GM23338 (cell line): Measurements from ENCODE around the gene POLE. TPM values are rescaled to one million over a fixed set of nuclear protein-coding genes. Genes with fewer than 3 reads are reported as not detected.

Source experiments
- ATAC-seq: fragments of 200-7000 bp; cut with Tn5 transposase; 3 replicates; pipeline ENCODE4 v1.9.1; 2020
- DNase-seq: peaks from one replicate; pipeline ENCODE4 v3.0.0-alpha.2; 2015; ENCODE audit warnings: low spot score
- H2AFZ ChIP-seq: fragments of 200-600 bp; sonication (generic); 2 replicates; pipeline ENCODE4 v1.8.0; 2016; ENCODE audit warnings: antibody characterized with exemption, mild to moderate bottlenecking, moderate library complexity
- H3F3A ChIP-seq: fragments of 200-600 bp; sonication (generic); replicated peaks from 2 replicates; pipeline ENCODE4 v1.8.0; 2017; ENCODE audit warnings: antibody characterized with exemption, mixed run types, low read depth
- H3K27ac ChIP-seq: fragments of 200-600 bp; sonication (generic); 2 replicates; pipeline ENCODE4 v1.6.1; 2016; ENCODE audit warnings: low read depth
- H3K27me3 ChIP-seq: fragments of 200-600 bp; sonication (generic); 2 replicates; pipeline ENCODE4 v1.8.0; 2016; ENCODE audit warnings: mild to moderate bottlenecking, mixed run types, moderate library complexity; ENCODE audit not compliant: insufficient read depth
- H3K36me3 ChIP-seq: fragments of 200-600 bp; sonication (generic); 2 replicates; pipeline ENCODE4 v1.8.0; 2016; ENCODE audit warnings: mild to moderate bottlenecking; ENCODE audit not compliant: insufficient read depth
- H3K4me1 ChIP-seq: fragments of 200-600 bp; sonication (generic); 2 replicates; pipeline ENCODE4 v1.8.0; 2016; ENCODE audit warnings: mild to moderate bottlenecking, moderate library complexity; ENCODE audit not compliant: insufficient read depth
- H3K4me2 ChIP-seq: fragments of 200-600 bp; sonication (generic); 2 replicates; pipeline ENCODE4 v1.7.1; 2017; ENCODE audit warnings: mixed run types
- H3K4me3 ChIP-seq: fragments of 200-600 bp; sonication (generic); 2 replicates; pipeline ENCODE4 v1.6.1; 2016; ENCODE audit warnings: mixed run types
- H3K79me2 ChIP-seq: fragments of 200-600 bp; sonication (generic); replicated peaks from 2 replicates; pipeline ENCODE4 v1.8.0; 2017; ENCODE audit warnings: mild to moderate bottlenecking; ENCODE audit not compliant: insufficient read depth
- H3K9me2 ChIP-seq: fragments of 200-600 bp; sonication (generic); 2 replicates; pipeline ENCODE4 v1.8.0; 2017; ENCODE audit not compliant: insufficient read depth
- H4K20me1 ChIP-seq: fragments of 200-600 bp; sonication (generic); replicated peaks from 2 replicates; pipeline ENCODE4 v1.8.0; 2017; ENCODE audit warnings: mild to moderate bottlenecking; ENCODE audit not compliant: insufficient read depth
- H3K27ac Mint-ChIP-seq: 2 replicates; pipeline ENCODE4 v1.8.0; 2020; ENCODE audit warnings: inconsistent platforms, mild to moderate bottlenecking, moderate library complexity, mixed read lengths
- H3K27me3 Mint-ChIP-seq: 3 replicates; pipeline ENCODE4 v1.8.0; 2022; ENCODE audit warnings: low read depth, mild to moderate bottlenecking, moderate library complexity, mixed read lengths, inconsistent platforms; ENCODE audit not compliant: insufficient read depth, poor library complexity
- H3K36me3 Mint-ChIP-seq: 3 replicates; pipeline ENCODE4 v1.8.0; 2021; ENCODE audit warnings: low read depth, mild to moderate bottlenecking, inconsistent platforms, moderate library complexity, mixed read lengths
- H3K4me1 Mint-ChIP-seq: 3 replicates; pipeline ENCODE4 v1.8.0; 2020; ENCODE audit warnings: mild to moderate bottlenecking, inconsistent platforms, mixed read lengths
- H3K4me3 Mint-ChIP-seq: 3 replicates; pipeline ENCODE4 v1.8.0; 2021; ENCODE audit warnings: moderate library complexity, mild to moderate bottlenecking, inconsistent platforms, mixed read lengths
- H3K9me3 Mint-ChIP-seq: 3 replicates; pipeline ENCODE4 v1.8.0; 2020; ENCODE audit warnings: moderate library complexity, mild to moderate bottlenecking, inconsistent platforms, mixed read lengths
- CREB1 ChIP-seq: fragments of 250-450 bp; sonication (Bioruptor Pico); IDR thresholded peaks from 2 replicates; pipeline ENCODE4 v1.5.0; 2020; ENCODE audit warnings: low read depth, mild to moderate bottlenecking, moderate library complexity
- EZH2 ChIP-seq: fragments of 200-600 bp; sonication (generic); IDR thresholded peaks from one replicate; pipeline ENCODE4 v1.8.0; 2017; ENCODE audit warnings: antibody characterized with exemption, mild to moderate bottlenecking, low read depth; ENCODE audit not compliant: unreplicated experiment
- EZH2phosphoT487 ChIP-seq: fragments of 200-600 bp; sonication (generic); IDR thresholded peaks from one replicate; pipeline ENCODE4 v1.8.1; 2018; ENCODE audit warnings: antibody characterized with exemption; ENCODE audit not compliant: unreplicated experiment
- JUNB ChIP-seq: IDR thresholded peaks from one replicate; pipeline ENCODE4 v1.6.1; 2016; ENCODE audit warnings: antibody characterized with exemption; ENCODE audit not compliant: unreplicated experiment
- NANOG ChIP-seq: IDR thresholded peaks from 2 replicates; pipeline ENCODE4 v1.6.1; 2016; ENCODE audit warnings: antibody characterized with exemption, borderline replicate concordance
- ZNF331 ChIP-seq: fragments of 250-450 bp; sonication (Bioruptor Pico); IDR thresholded peaks from 2 replicates; pipeline ENCODE4 v1.5.0; 2020; ENCODE audit warnings: low read depth, mild to moderate bottlenecking, moderate library complexity
- polyA plus RNA-seq: library from polyadenylated mRNA; unstranded; fragments of >200 nt; fragmentation: Nextera tagmentation; extraction: Ambion mirVana; gene quantifications from 2 replicates; pipeline ENCODE4 v1.2.1, GENCODE V29; 2016
- total RNA-seq: library from RNA; depleted of rRNA; stranded (reverse); fragments of >200 nt; shearing (Covaris generic); gene quantifications from 2 replicates; pipeline ENCODE4 v1.2.3, GENCODE V29; 2014
- TF ChIP-seq, protein P1 (sequence below), 2 experiments: fragments of 200-600 bp in 1 of 2; sonication (generic) in 1 of 2; conservative IDR thresholded peaks; 2 replicates each; pipeline versions ENCODE4 v1.5.1 to v1.6.1; 2016 to 2017; ENCODE audit warnings: antibody characterized with exemption in 2 of 2, low read depth in 2 of 2, mild to moderate bottlenecking in 2 of 2, moderate library complexity in 1 of 2
- TF ChIP-seq, protein P2 (sequence below): IDR thresholded peaks from one replicate; pipeline ENCODE4 v1.6.1; 2018; ENCODE audit warnings: antibody characterized with exemption; ENCODE audit not compliant: unreplicated experiment

Gene POLE
- total and polyA plus RNA-seq, 2 experiments from 2014 or later = 33.6 to 125 TPM

DNA sequence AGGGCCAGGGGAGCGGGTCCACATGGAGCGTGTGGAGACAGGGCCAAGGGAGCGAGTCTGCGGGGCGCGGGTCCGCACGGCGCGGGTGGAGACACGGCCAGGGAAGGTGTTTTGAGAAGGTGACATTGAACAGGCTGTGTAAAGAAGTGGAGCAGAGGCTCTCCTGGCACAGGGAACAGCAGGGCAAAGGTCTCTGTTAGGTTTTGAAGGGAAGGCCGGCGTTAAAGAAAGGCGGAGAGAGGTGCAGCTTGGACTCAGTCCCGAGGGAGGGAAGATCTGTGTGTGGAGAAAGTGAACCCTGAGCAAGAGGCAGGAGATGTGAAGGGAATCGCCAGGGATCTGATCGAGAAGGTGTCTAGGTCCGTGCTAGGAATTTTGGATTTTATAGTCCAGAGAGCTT, 2.1 kb upstream of the POLE start (continued):
- TF ChIP-seq, protein P1, sequence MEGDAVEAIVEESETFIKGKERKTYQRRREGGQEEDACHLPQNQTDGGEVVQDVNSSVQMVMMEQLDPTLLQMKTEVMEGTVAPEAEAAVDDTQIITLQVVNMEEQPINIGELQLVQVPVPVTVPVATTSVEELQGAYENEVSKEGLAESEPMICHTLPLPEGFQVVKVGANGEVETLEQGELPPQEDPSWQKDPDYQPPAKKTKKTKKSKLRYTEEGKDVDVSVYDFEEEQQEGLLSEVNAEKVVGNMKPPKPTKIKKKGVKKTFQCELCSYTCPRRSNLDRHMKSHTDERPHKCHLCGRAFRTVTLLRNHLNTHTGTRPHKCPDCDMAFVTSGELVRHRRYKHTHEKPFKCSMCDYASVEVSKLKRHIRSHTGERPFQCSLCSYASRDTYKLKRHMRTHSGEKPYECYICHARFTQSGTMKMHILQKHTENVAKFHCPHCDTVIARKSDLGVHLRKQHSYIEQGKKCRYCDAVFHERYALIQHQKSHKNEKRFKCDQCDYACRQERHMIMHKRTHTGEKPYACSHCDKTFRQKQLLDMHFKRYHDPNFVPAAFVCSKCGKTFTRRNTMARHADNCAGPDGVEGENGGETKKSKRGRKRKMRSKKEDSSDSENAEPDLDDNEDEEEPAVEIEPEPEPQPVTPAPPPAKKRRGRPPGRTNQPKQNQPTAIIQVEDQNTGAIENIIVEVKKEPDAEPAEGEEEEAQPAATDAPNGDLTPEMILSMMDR (conservative IDR thresholded peaks at IDR 0.05; ENCODE audit: low read depth in 2 of 2) = no peak
- no peak for TF ChIP-seq JUNB
- no peak for TF ChIP-seq CREB1 (CRISPR knock-in tag)

DNA sequence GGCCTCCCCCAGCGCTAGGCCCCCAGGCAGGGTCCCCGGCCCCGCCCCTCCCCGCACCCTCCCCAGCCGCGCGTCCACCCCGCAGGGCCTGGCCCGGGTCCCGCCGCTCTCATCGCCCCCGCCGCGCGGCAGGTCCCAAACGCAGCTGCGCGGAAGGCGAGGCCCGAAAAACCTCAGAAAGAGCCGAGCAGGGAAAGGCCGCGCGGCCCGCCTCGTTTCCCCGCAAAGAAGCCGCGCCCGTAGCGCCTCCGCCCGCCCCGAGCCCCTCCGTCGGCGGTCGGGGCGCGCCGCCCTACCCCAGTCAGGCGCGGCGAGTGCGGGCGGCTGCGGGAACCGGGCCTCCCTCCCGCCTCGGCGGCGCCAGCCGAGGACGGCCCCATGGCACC, 324 bp downstream of the POLE start:
- Mint-ChIP-seq H3K27ac (no peak overlapping the region), H3K9me3 (no peaks in the 10 kb centered on the region), H3K27me3 (peaks cover 14% of the 10 kb centered on the region), H3K4me1 (peaks cover 21% of the 10 kb centered on the region), H3K4me3 (peak overlapping the region; percentile 72; the same call in 2 of the 3 replicates), H3K36me3 (peaks cover 24% of the 10 kb centered on the region; the same call in 2 of the 3 replicates)
- TF ChIP-seq NANOG (no peak), ZNF331 (CRISPR knock-in tag) (no peak), EZH2phosphoT487 (no peak), EZH2 (no peak)
- TF ChIP-seq, protein P1 (conservative IDR thresholded peaks at IDR 0.05; ENCODE audit: low read depth in 2 of 2) = no peak
- TF ChIP-seq, protein P2, sequence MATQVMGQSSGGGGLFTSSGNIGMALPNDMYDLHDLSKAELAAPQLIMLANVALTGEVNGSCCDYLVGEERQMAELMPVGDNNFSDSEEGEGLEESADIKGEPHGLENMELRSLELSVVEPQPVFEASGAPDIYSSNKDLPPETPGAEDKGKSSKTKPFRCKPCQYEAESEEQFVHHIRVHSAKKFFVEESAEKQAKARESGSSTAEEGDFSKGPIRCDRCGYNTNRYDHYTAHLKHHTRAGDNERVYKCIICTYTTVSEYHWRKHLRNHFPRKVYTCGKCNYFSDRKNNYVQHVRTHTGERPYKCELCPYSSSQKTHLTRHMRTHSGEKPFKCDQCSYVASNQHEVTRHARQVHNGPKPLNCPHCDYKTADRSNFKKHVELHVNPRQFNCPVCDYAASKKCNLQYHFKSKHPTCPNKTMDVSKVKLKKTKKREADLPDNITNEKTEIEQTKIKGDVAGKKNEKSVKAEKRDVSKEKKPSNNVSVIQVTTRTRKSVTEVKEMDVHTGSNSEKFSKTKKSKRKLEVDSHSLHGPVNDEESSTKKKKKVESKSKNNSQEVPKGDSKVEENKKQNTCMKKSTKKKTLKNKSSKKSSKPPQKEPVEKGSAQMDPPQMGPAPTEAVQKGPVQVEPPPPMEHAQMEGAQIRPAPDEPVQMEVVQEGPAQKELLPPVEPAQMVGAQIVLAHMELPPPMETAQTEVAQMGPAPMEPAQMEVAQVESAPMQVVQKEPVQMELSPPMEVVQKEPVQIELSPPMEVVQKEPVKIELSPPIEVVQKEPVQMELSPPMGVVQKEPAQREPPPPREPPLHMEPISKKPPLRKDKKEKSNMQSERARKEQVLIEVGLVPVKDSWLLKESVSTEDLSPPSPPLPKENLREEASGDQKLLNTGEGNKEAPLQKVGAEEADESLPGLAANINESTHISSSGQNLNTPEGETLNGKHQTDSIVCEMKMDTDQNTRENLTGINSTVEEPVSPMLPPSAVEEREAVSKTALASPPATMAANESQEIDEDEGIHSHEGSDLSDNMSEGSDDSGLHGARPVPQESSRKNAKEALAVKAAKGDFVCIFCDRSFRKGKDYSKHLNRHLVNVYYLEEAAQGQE = no peak
- ATAC-seq (peak; percentile 68), DNase-seq (peak; percentile 48)
- Histone ChIP-seq H3K4me3 (peak overlapping the region; percentile 69), H3K36me3 (no peaks in the 10 kb centered on the region), H4K20me1 (peaks cover 38% of the 10 kb centered on the region), H3K9me2 (no peaks in the 10 kb centered on the region), H3K27me3 (peaks cover 15% of the 10 kb centered on the region), H3F3A (0 out of 2 replicates have a peak, but pooled peaks cover 6% of the 10 kb centered on the region), H3K27ac (no peak overlapping the region), H3K4me2 (peak overlapping the region; percentile 76; the same call in 1 of the 2 replicates), H2AFZ (no peak overlapping the region), H3K4me1 (peaks cover 3% of the 10 kb centered on the region; the same call in 1 of the 2 replicates), H3K79me2 (peaks cover 40% of the 10 kb centered on the region)
